GM18867 (cell line): Measurements from ENCODE around the gene CHN1.

Experiments used
- ATAC-seq: cut with Tn5 transposase; IDR thresholded peaks from one replicate; pipeline ENCODE4 v1.9.1; 2021; ENCODE audit warnings: mild to moderate bottlenecking, moderate library complexity; ENCODE audit not compliant: unreplicated experiment

Gene CHN1

DNA sequence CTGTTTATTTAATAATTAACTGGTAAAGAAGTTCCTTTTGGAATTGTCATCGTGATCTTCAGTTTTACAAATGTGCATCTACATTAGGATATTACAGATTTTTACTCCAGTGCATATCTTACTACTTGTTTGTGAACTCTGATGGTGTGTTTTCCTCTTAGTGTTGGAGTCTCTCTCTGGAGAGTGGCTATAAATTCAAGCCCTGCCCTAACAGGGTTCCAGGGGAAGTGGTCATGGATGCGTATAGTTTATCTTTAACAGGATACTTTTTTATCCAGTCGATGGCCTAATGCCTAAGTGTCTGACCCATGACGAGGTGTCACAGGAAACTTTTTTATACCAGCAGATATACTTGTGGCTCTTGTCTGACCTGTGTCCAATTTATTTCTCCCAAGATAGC is 75.4 kb downstream of the CHN1 start:
- ATAC-seq: no peak

DNA sequence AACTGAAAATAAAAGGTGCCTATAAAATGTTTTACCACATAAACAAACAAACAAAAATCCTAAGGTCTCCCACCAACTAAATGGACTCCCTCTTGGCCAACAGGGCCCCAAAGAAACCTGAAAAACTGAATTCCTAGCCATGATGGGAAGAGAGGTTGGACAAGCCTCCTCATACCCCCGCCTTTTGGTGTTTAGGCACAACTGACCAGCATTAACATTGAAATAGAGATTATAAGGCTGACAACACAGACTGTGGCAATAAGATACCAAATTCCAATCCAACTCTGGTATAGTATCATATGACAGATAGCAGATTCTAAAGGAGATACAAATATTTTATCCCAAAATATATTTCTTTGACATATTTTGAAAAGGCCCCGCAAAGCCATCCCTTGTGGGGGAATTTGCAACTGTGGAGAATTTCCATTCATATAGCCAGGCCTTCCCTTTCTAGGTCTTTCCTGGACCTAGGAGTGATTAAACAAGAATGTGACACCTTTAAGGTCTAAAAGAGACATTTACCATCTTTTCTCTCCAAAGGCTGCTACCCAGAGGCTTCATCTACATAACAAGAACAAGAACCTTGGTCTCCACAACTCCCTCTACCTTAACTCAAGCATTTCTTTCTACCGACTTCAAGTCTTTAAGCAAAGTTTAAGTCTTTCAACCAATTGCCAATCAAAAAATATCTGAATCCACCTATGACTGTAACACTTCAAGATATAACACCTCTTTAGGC is 80.0 kb downstream of the CHN1 start:
- ATAC-seq: no peak

DNA sequence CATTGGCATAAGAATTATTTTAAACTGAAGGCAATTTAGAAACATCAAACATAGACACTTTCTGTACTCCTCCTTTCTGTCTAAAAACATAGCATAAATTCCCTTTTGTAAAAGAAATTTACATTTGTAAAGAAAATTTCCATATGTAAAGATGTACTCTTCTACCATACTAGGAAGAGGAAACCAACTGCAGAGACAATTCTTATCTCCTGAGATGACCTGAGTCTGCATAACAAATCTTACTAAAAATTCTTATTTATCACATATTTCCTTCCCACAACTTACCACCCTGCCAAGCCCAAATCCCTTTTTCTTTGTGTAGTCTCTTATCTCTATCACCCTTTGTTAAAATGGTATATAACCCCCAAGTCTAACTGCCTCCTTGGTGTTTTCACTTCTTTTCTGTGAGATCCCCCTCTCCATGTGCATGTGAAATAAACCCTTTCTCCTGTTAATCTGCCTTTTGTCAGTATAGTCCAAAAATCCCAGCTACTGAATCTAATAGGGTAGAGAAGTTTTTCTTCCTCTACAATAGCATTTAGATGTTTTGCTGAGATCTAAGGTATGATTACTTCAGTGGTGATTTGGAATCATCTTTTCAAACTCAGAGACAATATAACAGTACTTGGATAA is 81.0 kb downstream of the CHN1 start:
- no peak for ATAC-seq

DNA sequence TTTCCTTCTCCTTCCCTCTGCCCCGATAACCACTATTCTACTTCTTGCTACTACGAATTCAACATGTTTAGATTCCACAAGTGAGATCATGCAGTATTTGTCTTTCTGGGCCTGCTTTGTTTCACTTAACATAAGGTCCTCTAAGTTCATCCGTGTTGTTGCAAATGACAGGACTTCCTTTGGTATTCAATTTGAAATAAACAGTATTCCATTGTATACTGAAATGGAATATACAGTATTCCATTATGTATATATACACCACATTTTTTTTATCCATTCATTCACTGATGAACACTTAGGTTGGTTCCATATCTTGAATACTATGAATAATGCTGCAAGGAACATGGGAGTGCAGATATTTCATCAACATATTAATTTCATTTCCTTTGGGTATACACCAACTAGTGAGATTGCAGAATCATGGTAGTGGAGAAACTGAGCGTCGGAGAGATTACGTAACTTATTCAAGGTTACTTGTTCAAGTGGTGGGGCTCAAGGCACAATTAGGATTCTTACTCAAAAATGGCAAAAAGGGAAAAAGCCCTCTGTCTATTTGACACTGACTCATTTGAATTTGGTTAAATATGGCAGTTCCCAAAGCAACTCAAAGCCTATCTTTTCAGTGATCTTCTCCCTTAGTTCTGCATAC is 85.1 kb downstream of the CHN1 start:
- ATAC-seq: no peak

DNA sequence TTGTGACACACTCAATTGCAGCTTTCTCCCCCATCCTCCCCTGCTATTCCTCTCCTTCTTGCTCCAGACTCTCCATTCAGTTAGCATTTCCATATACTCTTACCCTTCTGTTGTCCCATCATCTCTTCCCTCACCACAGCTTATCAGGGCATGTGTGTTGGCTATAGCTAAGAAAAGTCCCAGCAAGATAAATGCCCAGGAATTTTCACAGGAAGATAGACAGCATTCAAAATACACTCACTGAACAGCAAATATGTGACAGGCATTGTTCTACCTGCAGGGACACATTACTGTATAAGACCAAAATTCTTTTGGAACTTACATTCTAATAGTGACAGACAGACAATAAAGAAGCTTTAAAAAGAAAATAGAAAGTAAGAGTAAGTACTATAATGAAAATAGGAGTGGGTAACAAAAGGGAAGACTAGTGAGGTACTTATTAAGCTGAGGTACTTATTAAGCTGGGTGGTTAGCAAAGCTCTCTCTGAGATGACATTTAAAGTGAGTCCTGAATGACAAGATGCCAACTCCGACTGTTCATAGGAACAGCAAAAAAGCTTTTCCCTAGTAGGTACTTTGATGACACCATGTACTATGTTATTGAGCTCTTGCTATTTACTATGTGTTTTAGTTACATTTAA is 86.2 kb downstream of the CHN1 start:
- ATAC-seq: no peak

DNA sequence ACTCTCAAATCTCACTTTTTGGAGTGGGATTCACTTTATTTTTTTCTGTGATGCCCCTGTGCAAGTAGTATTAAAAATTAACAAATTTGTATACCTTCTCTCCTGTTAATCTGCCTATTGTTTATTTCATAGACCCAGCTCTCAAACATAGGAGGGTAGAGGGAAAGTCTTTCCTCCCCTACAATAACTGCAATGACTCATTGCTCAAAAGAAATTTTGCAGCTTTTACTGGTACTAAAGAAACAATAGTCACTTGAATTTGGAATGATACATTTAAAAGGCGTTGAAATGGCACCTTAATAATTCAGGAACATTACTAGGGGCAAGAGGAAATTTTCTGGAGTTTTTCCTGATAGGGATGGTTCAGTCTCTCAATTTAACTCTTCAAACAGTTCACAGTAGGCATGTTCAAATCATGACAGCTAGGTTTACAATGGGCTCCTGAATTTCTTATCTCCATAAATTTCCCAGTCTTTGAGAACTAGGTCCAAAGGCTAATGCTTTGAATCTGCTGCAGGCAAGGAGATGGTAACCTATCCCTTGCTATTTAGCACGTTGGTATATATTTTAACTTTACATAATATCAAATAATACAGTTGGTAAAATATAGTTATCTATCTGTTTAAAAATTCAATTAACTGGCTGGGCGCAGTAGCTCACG is 88.8 kb downstream of the CHN1 start:
- ATAC-seq: no peak

DNA sequence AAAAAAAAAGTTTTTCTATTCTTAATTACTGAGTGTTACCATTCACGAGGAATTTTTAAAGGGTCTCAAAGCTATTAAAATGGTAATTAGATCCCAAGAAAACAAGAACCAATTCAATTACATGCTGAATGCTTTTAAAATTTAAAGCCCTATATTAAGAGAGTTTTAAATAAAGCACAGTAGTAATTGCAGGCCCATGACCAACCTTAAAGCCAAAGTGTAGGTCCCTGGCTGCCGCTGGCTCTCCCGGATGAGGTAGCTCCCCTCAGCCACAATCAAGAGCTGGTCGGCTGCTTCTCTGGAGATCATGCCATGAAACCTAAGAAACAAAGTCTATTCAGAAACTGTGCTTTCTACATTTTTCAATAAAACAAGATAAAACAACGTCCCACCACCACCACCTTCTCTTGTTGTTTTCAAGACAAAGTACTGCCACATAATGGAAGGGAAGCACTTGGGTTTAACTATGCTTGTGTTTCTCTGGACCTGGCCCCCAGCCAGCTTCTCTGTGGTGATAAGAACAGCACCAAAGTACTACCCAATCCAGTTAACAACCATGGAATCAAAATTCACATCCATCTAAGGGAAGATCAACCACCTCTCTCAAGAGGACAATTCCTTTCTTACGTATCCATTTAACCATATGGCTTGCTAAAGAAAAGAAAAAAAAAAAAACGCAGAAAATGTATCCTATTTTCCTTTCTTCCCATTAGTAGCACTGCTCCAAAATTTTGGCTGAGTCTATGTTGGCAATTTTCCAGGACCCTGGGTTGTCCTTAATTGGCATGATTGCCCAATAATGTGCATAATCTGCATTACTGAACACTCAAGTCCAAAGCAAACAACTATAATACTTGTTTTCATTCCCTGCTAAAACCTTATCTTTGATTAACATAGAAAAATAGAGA is 90.1 kb downstream of the CHN1 start:
- no peak for ATAC-seq

DNA sequence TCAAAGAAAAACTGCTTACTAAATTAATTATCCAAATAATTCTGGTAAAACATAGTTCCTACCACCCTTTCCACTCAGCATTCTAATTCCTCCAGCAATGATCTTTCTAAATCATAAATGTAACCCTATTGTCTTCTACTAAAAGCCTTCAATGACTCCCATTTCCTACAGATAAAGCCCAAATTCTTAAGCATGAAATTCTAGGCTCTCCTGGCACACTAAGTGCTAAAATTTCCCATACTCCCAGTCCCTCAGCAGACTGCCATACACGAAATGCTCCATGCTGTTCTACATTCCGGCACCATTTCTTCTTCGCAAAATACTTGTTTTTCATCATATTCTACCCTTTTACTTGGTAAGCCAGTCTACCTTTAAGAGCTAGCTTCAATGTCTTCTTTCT is 96.9 kb downstream of the CHN1 start:
- no peak for ATAC-seq

DNA sequence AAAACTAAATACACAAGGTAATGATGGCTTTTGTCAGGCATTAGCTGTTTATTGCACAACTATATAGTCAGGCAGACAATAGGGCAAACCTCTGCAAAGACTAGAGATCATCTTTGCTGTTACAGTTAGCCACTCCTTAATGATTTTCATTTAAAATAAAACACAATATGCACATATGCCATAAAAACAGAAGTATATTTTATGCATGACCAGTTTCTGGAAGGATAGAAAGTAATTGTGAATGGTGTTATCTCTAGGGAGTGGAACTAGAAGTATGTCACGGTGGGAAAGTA is 102.0 kb downstream of the CHN1 start:
- no peak for ATAC-seq

DNA sequence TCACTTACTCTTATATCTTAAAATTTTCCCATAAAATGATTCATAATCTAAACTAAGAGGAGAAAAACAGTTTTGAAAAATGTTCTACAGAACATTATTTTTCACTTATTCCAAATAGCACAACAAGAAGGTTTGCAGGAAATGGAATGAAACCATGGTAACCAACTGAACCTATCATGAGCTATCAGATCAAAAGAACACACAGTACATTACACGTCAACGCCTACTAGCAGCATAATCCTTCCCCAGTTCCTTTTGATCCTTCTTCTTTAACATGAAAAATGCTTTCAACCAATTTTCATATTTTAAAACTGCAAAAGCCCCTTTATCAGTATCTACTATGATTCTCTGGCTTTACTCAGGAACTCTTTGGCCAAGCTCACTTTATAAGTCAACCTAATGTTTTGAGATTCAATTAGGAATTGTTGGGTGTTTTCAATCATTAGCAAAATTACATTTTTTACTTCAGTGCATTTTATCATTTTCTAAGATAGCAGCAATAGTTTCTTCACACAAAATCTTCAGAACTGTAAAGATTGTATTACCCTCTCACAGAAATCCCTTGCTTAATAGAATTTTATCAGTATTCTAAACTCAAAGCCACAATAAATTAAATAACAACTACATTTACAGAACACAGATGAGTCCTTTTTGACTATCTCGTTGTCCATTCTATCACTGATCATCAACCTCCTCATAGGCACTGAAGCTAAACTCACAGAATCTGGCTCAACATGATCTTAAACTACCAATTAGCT is 102.5 kb downstream of the CHN1 start:
- no peak for ATAC-seq

DNA sequence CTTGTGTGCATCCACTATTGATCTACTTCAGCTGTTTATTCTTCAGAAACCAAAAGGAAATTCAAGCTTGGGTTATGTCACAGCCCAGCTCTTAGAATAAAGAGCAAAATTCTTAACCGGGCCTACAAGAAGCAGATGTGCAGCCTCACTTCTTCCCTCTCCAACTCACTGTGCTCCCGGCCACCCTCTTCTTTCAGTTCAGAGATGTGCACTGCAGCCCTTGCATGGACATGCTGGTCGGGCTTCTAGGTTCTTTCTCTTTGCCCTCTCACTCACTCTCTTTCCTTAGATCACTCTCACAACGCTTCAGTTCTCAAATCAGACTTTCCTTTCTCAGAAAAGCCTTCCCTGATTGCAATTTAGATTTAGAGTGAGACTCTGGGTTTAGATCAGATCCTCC is 104.1 kb downstream of the CHN1 start:
- no peak for ATAC-seq

DNA sequence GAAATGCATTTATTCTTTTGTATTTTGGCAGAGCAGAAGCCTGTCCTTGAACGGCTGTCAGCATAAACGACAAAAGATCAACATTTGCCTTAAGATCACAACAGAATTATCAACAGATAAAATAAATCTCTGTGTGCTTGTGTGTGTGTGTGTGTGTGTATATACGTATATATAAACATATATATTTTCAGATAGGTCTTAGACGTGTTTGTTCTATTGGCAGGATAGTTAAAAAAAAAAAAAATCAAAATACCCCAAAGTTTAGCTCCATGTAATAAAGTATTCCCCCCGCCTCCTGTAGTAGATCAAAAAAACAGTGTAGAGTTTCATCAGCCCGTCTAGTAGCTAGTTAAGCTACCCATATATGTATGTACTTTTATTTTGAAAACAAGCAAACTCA is 107.9 kb downstream of the CHN1 start:
- no peak for ATAC-seq

DNA sequence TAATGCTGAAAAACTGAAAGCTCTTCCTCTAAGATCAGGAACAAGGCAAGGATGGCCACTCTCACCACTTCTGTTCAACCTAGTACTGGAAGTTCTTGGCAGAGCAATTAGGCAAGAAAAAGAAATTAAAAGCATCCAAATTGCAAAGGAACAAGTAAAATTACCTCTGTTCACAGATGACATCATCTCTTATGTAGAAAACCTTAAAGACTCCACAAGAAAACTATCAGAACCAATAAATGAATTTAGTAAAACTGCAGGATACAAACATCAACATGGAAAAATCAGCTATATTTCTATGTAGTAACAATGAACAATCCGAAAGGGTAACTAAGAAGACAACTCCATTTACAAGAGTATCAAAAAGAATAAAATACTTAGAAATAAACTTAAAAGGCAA is 112.2 kb downstream of the CHN1 start:
- no peak for ATAC-seq

DNA sequence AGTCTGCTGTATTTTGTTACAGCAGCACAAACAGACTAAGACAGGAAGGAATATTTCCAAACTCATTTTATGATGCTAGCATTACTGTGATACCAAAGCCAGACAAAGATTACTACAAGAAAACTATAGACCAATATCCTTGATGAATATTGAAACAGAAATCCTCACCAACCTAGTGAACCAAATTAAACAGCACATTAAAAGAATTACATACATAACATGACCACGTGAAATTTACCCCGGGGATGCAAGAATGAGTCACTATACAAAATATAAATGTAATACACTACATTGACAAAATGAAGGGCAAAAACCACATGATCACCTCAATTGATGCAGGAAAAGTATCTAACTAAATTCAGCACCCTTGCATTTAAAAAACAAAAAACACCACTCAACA is 112.6 kb downstream of the CHN1 start:
- ATAC-seq: no peak

DNA sequence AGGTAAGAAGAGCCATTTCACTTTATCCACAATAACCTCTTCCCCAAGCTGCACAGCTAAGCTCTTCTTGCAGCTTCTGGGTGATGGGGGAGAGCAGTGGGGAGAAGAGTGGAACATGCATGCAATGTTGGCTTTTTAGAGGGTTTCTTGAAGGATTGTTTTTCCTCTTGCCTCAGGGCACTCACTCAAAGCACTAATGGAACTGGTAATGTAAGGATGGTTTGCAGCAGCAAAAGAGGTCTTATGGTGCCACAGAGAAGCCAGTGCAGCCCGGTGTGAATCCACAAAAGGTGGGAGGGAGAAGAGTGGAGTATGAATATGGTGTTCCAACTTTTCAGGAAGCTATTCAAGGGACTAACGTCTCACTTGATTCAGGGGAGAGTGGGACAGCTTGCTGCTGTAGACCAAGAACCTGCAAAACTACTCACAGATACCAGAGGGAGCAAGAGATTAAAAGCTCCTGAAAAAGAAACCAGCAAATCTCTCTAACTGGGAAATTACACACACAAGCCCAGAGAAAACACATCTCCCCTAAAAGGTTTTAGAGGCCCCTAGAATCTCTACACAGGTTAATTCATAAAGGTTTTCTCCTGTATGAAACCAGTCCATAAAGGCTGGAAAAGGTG is 116.4 kb downstream of the CHN1 start:
- no peak for ATAC-seq

DNA sequence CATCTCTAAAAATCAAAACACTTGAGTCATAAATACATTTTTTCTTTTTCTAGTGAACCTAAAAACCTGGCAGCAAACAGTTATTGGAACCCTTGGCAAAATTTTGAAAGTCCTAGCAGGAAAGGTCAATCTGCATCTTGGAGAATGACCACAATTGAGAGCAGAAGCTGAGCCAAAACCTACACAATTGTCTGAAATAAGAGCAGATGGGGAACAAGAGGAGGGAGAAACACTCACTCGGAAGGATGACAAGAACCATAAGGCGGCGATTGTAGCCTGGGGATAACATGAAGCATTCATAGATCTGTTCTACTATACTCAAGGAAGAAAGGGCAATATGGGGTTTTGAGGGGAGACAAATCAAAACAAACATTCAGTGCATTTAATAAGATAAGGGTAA is 117.0 kb downstream of the CHN1 start:
- no peak for ATAC-seq

DNA sequence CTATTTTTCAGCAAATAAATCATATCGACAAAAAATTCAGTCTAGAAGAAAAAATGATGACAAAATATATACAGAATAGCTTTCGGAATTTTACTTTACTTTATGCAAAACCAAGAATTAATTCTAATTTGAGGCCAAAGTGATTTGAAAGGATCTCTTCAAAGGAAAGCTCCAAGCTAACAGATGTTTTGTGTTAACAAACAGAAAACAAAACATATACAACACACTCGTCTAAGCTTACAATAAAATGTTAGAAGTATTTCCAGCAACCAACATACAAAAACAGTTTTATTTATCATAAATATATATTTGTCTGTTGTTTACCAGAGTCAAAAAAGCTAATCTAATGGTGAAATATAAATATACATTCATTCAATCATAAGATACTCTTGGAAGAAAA is 122.8 kb downstream of the CHN1 start:
- ATAC-seq: no peak

DNA sequence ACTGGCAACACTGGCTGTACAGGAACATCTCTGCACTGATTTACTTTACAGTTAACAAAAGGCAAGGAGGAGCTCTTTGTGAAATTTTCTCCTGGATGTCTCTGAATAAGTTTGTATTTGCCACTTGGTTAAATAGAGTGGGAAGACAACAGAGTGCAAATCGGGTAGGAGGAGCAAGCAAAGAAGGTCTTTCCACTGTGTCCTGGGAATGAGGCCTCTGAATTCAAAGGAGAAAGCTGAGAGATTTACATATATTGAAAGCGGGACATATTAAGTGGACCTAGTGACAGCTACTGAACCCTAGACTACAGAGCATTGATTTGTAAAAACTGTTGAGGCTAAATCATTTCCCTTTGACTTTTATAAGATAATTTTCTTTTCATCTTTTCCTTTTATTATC is 123.5 kb downstream of the CHN1 start:
- no peak for ATAC-seq

DNA sequence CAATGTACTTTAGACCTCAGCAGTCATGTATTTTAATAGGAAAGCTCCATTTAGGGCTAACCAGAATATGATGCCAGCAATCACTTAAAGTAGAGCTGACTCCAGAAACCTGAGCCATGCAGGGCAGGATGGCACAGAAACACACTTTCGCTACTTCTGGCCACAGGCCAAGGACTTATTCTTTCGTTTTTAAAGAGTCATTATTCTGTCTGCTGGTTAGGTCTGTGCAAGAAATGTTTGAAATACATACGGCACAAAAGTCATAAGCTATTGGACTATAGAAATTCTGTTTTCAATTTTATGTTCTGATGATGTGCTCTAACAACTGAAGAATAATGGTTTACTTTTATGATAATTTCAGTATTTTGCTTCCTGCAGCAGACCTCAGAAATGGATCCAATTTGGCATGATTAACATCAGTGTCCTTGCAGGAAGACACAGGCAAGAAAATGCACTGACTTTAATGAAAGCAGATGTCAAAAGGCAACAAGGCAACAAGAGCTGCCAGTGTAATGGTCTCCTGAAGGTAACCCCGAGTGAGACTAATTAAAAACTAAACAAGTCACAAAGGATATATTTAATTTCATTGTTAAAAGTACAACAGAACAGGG is 126.5 kb downstream of the CHN1 start:
- no peak for ATAC-seq
